Brain microvascular endothelial cell (primary cell): ENCODE measurements around the gene OFD1.

Experiments used
- DNase-seq: peaks from one replicate; pipeline ENCODE4 v3.0.0-alpha.2; 2020
- H3K27ac ChIP-seq: fragments of 250-450 bp; sonication (Bioruptor Pico); 2 replicates; pipeline ENCODE4 v1.5.1; 2020; ENCODE audit warnings: mild to moderate bottlenecking, moderate library complexity
- H3K27me3 ChIP-seq: fragments of 250-450 bp; sonication (Bioruptor Pico); replicated peaks from 2 replicates; pipeline ENCODE4 v1.5.1; 2020; ENCODE audit warnings: mild to moderate bottlenecking
- H3K36me3 ChIP-seq: fragments of 250-450 bp; sonication (Bioruptor Pico); replicated peaks from 2 replicates; pipeline ENCODE4 v1.5.1; 2020; ENCODE audit warnings: mild to moderate bottlenecking
- H3K4me3 ChIP-seq: 2 replicates; pipeline ENCODE4 v1.5.1; 2011; ENCODE audit warnings: low read depth, mild to moderate bottlenecking, control low read depth, low read length, moderate library complexity
- CTCF ChIP-seq: IDR thresholded peaks from 2 replicates; pipeline ENCODE4 v1.5.1; 2011; ENCODE audit warnings: low read depth, mild to moderate bottlenecking, moderate library complexity, low read length, control low read depth, inconsistent platforms; ENCODE audit errors: missing control alignments
- in situ Hi-C: cut with HindIII; loops from 2 replicates; pipeline ENCODE4 v1.10.0; 2017; ENCODE audit warnings: low sequenced_read_pairs, low pct_ligation_motif_present

OFD1 gene

DNA sequence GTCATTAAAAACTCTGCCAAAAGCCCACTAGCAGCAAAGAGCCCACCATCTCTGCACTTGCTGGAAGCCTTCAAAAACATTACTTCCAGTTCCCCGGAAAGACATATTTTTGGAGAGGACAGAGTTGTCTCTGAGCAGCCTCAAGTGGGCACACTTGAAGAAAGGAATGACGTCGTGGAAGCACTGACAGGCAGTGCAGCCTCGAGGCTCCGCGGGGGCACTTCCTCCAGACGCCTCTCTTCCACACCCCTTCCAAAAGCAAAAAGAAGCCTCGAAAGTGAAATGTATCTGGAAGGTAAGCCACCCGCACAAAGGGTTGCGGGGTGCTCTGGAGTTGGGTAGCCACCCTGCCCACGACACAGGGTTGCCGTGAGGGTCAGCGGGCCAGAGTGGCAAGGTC lies 25.9 kb downstream of the OFD1 start:
- in situ Hi-C loops: no loop called here
- H3K27ac ChIP-seq: no peak overlapping the region

GRCh38 chrX:13761606-13762414 lies 27.3 kb downstream of the OFD1 start:
- H3K36me3 ChIP-seq: peaks cover 14% of the 10 kb centered on the region
- in situ Hi-C loops: no loop called here
- H3K4me3 ChIP-seq: no peak overlapping the region
- H3K27me3 ChIP-seq: no peaks in the 10 kb centered on the region
- DNase-seq: no peak
- H3K27ac ChIP-seq: no peak overlapping the region
- no peak for TF ChIP-seq CTCF

More for the DNA sequence above, 25.9 kb downstream of the OFD1 start:
- DNase-seq: no peak
- peaks cover 17% of the 10 kb centered on the region for H3K36me3 ChIP-seq
- TF ChIP-seq CTCF: no peak
- no peaks in the 10 kb centered on the region for H3K27me3 ChIP-seq
- no peak overlapping the region for H3K4me3 ChIP-seq

- TF ChIP-seq CTCF: no peak
- Histone ChIP-seq H3K36me3 (peaks cover 10% of the 10 kb centered on the region), H3K27me3 (no peaks in the 10 kb centered on the region), H3K4me3 (no peak overlapping the region), H3K27ac (no peak overlapping the region)
- no peak for DNase-seq
- in situ Hi-C loops: no loop called here
Observed at GRCh38 chrX:13763489-13763888, 28.9 kb downstream of the OFD1 start.

DNA sequence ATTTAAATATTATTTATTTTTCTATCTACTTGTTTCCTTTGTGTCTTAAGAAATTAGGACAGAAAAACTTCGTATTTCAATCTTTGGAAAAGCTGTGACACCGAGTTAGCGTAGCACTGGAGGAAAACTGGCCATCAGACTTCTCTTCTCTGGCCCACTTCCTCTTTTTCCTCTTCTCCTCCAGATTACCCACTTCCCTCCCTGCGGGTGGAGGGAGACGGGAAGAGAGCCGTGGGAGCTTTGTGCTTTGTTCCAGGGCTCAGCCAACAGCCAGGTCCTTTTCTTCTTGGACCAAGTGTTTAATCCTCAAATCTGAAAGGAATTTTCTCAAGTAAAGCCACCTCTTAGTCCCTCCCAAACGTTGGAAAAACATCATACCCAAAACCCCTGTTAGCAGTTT lies 29.7 kb downstream of the OFD1 start:
- DNase-seq: no peak
- Histone ChIP-seq H3K4me3 (no peak overlapping the region), H3K27me3 (no peaks in the 10 kb centered on the region), H3K27ac (no peak overlapping the region), H3K36me3 (peaks cover 7% of the 10 kb centered on the region)
- no peak for TF ChIP-seq CTCF
- in situ Hi-C loops: no loop called here

DNA sequence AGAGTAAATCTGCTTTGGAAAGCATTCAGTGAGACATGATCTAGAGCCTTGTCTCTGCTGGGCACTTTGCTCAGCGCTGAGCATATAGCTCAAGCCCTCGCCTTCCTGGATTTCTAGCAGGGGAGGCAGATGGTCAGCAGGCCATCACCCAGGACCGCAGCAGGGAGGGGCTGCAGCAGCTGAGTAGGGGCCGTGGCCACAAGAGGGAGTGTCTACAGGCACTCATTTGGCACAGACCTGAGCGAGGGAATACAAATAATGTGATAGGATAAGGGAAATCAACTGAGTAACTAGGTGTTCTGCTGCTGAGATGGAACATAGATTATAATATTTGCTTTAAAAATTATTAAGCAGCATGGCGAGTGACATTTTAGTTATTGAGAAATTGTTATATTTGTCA lies 30.2 kb downstream of the OFD1 start:
- H3K27ac ChIP-seq: no peak overlapping the region
- in situ Hi-C loops: no loop called here
- peak; percentile 62 for TF ChIP-seq CTCF
- H3K4me3 ChIP-seq: no peak overlapping the region
- H3K36me3 ChIP-seq: peaks cover 7% of the 10 kb centered on the region
- DNase-seq: peak; percentile 6
- no peaks in the 10 kb centered on the region for H3K27me3 ChIP-seq

GRCh38 chrX:13768939-13769338 lies 34.4 kb downstream of the OFD1 start:
- in situ Hi-C loops: no loop called here

More at GRCh38 chrX:13768939-13769338, 34.4 kb downstream of the OFD1 start:
- Histone ChIP-seq H3K4me3 (no peak overlapping the region), H3K27me3 (no peaks in the 10 kb centered on the region), H3K27ac (no peak overlapping the region), H3K36me3 (peaks cover 6% of the 10 kb centered on the region)
- no peak for TF ChIP-seq CTCF
- no peak for DNase-seq
